ENCODE results near the gene CPNE6.

GRCh38 chr14:24113801-24114531, 42.6 kb downstream of the CPNE6 start:
- TF ChIP-seq EZH2phosphoT487 (IDR thresholded peaks at IDR 0.05; ENCODE audit: low read length): no peak
- no peak for TF ChIP-seq CTCF (IDR thresholded peaks at IDR 0.05; ENCODE audit: low read length)
- TF ChIP-seq EZH2 (optimal IDR thresholded peaks at IDR 0.05; ENCODE audit: low read depth, low read length): no peak
